ENCODE data around the gene KDELR3.

The KDELR3 gene

DNA sequence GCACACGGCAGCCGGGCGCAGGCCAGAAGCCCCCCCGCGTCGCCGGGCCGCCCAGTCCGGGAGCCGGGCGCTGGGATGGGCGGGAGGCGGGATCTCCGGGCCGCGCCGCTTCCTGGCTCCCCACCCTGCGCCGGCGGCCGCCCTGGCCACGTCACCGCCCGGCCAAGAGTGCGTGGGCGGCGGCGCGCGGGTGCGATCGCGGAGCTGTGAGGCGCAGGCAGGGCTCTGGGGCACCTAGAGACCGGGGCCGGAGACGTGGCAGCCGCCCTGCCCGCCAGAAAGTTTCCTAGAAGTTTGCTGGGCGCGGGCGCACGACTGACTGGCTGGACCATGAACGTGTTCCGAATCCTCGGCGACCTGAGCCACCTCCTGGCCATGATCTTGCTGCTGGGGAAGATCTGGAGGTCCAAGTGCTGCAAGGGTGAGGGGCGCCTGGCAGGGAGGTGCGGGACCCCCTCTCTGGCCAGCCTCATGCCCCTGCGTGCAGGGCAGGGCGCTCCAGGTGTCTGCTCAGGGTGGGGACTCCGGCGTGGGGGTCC is at the start of gene KDELR3:
KDELR3 (plus strand) TSS at position 193 of the 539 bp plus-strand sequence; CDS start at position 331, 138 bp downstream.
- in situ Hi-C loops (cut with MboI; ENCODE audit: low sequenced_read_pairs): no loop called here

DNA sequence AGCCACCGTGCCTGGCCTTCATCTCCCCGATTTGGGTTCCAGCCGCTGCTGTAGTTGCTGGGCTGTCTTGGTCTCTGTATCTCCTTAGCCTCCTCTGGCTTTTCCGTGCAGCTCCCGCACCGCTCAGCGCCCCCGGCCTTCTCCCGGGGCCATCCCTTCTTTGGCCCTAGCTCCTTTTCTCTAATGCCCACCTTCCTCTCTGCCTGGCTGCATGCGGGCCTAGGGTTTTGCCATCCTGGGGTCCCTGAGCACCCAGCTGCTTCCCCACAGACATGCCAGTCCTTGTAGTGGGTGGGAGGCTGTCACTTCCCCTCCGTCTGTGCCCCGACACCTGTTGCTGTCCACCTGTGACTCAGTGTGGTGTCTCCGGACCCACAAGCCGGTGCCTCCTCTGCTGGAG is 49.3 kb upstream of the KDELR3 start:
- in situ Hi-C loops (cut with MboI; ENCODE audit: low sequenced_read_pairs): no loop called here

DNA sequence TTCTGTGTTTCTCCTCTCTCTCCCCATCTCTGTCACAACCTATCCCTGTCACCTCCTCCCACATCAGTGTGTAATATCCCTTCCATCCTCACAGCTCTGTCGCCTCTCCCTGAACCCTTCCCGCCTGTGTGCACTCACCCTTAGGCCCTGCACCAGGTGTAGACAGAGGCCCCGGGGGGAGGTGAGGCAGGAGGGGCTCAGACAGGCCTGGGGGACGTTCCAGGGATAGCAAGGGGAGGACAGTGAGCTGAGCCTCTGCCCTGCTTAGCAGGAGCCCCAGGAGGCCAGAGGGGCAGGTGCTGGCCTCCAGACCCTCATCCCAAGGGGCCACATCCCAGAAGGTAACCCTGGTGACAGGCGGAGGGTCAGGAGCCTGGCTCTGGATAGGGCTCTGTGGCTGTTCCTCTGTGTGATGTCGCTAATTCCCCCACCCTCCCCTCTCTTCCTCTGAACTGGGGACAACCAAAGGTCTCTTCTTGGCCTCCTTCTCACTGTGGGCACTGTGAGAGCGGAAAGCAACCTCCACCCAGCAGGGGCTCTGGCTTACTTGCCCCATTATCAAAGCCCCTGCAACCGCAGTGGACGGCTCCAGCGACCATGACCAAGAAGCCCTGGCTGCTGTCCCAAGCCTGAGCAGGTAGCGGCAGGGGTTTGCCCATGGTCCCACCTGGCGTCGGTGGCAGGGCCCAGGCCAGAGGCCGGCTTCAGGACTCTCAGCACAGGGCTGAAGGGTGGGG is 48.6 kb upstream of the KDELR3 start:
- in situ Hi-C loops (cut with MboI; ENCODE audit: low sequenced_read_pairs): no loop called here

DNA sequence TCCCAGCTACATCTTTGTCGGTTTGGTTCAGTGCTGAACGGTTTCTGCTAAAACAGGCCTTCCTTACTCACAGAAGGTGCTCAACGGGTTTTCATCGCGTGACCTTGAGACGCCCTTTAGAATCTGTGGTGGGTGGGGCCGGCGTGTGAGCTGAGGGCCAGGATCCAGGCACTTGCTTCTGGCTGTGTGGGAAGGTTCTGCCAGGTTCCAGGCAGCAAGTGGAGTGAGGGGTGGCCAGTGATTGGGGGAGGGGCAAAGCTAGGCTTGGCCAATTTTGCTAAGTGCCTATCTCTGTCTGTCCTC is 48.1 kb upstream of the KDELR3 start:
- in situ Hi-C loops (cut with MboI; ENCODE audit: low sequenced_read_pairs): no loop called here

DNA sequence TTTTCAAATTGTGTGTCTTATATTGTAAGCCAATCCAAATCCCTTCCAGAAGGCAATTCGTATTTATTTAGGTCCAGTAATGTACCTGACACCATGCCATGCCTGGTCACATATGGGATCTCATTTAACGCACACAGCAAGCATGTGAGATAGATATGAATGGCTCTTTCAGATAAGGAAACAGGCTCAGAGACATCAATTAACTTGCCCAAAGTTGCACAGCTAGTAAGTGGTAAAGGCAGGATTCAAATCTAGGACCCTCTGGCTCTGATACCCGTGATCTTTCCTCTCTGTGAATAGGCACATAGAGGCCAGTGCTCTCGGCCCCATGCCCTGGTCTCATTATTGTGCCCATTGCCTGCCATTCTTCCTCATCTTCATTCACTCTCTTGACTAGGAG is 47.2 kb upstream of the KDELR3 start:
- in situ Hi-C loops (cut with MboI; ENCODE audit: low sequenced_read_pairs): no loop called here

DNA sequence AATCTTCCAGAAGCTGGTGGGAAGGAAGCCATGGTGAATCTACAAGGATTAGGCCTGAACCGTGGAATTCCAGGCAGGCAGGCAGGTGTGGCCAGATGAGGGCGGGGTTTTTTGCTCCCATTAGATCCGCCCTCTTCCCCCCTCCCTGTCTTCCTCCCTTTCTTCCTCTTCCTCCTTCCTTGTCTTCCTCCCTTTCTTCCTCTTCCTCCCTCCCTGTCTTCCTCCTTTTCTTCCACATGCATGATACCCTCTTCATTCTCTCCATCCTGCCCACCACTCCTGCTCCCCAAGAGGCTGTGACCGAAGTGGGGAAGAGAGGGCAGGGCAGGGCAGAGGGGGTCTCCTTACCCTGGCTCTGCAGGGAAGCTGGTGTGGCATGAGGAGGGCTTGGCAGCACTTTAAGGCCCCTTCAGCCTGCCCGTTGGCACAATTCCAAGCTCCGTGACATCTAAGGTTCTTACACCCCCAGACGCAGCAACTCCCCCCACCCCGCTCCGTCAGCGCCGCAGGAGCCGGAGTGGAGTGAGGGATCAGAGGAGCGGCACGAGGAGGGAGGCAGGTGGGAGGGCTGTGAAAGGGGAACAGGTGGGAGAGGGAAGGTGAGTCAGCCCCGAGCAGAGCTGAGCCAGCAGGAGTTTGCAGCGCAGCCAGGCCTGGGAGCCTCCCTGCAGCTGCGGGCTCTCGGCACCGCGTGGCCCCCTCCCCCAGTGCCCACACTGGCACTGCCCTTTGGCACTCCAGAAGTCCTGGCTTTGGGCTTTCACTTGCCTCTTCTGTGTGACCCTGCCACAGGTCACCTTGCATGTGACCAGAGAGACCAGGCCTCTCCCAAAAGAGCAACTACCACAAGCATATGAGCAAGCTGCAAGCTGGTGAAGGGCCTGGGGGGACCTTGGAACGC is 45.0 kb upstream of the KDELR3 start:
- in situ Hi-C loops (cut with MboI; ENCODE audit: low sequenced_read_pairs): no loop called here

DNA sequence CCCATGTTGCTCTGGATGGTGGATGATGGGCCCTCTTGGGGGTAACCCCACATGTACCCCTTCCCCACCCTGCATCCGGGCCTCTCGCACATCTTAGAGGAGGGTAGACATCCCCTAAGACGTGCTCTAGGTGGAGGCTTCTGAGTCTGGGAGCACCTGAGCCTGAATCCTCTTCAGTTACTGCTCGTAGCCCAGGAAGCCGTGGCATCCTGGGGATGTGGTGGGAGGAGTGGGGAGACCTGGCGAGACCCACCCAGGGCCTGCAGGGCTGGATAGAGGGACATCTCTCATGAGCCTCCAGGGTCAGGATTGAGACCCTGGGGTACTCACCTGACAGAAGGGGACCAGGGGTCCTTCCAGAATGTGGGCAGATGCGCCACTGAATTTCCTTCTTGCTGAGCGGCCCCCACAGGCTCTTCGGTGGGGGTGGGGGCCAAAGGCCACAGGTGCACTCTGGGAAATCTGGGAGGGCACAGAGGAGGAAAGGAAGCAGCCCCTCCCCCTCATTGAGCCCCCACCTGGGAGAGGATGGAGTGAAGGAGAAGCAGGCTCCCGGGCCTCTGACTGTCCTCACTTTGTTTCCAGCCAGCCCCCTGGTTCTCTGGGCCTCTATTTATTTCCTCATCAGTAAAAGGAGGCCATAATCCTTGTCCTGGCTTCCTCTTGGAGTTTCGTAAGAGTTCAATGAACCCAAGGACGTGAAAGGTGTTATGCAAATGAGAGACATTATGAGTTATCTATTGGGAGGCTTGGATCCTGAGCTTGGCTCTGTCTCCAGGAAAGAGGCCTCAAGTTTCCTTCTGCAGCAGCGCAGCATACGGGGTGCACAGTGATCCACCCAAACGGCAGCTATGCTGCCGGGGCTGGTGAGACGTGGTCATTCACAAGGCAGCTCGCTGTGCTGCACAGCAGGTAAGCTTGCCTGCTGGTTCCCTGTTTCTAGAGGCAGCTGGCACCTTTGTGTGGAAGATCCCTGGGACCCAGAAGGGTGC is 44.1 kb upstream of the KDELR3 start:
- in situ Hi-C loops (cut with MboI; ENCODE audit: low sequenced_read_pairs): no loop called here

DNA sequence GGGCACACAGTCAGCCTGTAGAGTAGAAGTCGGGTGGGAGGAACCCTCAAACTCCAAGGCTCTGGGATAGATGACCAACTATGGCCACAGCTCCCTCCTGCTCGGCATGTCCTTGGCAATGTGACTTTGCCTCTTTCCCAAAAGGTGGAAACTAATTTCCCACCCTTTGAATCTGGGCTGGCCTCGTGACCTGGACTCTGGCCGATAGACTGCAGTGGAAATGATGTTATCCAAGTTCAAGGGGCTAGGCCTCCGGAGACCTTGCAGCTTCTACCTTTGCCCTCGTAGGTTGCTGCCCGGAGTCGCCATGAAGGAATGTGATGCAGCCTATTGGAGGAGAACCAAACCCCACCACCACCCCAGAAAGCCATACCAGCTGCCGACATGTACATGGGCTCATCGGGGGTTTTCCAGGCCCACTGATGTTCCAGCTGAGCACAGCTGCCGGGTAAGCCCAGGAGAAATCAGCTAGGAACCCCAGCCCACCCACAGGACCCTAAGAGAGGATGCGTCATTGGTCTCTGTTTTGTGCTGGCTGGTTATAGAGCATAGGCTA is 43.3 kb upstream of the KDELR3 start:
- in situ Hi-C loops (cut with MboI; ENCODE audit: low sequenced_read_pairs): no loop called here

DNA sequence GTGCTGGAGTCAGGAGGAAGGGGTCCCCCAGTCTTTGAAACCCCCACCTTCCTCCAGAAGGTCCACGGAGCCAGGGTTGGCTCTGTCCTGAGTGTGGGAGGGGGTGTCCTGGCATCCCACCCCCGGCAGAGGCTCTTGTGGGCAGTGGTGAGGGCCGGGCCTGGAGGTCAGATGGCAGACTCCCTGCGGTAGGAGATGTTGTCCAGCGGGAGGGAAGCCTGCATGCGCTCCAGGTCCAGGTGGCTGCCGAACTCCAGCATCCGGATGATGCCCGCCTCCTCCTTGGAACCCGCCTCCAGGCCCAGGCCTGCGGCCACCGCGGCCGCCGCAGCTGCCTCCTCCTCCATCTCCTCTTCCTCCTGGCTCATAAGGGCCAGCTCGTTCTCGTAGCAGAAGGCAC is 41.3 kb upstream of the KDELR3 start:
- in situ Hi-C loops (cut with MboI; ENCODE audit: low sequenced_read_pairs): no loop called here

DNA sequence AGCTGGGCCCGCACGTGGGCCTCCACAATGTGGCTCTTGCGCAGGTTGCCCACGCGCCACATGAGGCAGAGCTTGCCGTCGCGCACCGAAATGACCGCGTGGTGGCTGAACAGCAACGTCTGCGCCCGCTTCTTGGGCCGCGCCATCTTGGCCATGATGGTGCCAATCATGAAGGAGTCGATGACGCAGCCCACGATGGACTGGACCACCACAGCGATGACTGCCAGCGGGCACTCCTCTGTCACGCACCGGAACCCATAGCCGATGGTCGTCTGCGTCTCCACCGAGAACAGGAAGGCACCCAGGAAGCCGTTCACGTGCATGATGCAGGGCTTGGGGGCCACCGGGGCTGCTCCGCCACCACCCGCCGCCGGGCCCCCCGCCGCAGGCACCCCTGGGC is 40.4 kb upstream of the KDELR3 start:
- in situ Hi-C loops (cut with MboI; ENCODE audit: low sequenced_read_pairs): no loop called here

DNA sequence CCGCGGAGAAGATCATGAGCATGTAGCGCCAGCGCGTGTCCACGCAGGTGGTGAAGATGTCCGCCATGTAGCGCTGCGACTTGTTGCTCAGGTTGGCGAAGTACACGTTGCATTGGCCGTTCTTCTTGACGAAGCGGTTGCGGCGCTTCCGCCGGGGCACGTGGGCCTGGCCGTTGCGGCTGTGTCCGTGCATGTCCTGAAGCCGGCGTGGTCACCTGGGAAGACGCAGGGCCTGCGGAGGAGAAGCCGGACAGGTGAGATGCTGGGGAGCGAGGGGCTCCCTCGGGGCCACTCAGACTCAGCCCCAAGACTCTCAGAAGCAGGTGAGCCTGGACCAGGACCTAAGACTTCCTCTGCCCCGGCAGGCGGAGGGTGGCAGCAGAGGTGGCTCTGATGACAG is 40.0 kb upstream of the KDELR3 start:
- in situ Hi-C loops (cut with MboI; ENCODE audit: low sequenced_read_pairs): no loop called here

DNA sequence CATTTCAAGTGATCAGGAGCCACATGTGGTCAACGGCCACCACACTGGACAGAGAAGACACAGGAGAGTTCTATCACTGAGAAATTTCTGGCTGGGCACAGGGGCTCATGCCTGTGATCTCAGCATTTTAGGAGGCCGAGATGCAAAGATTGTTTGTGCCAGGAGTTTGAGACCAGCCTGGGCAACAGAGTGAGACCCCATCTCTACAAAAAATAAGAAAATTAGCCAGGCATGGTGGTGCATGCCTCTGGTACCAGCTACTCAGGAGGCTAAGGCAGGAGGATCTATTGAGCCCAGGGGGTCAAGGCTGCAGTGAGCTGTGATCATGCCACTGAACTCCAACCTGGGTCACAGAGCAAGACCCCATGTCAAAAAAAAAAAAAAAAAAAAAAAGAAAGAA is 39.2 kb upstream of the KDELR3 start:
- in situ Hi-C loops (cut with MboI; ENCODE audit: low sequenced_read_pairs): no loop called here

DNA sequence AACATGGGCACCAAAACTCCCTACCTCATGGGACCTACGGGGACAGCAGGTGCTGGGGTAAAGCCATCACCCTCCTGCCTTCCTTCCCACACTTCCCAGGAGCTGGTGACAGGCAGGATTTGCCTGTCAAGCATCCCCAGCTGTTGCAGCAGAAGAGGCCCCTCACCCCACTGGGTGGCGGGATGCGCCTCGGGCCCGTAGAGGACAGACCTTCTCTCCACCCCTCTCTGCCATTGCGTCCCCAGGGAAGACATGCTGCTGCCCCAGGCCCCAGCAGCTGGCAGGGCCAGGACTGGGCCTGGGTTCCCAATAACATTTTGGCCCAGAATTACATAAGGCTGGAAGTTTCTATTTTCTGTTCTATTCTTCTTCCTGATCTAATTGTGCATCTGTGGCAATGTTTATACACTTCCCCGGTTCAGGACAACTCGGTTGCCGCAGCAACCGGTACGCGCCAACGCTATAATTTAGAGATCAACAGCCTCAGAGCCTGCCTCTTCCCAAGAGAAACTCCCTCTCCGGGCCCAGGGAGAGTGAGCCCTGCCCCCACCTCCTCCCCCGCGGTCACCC is 38.3 kb upstream of the KDELR3 start:
- in situ Hi-C loops (cut with MboI; ENCODE audit: low sequenced_read_pairs): no loop called here

DNA sequence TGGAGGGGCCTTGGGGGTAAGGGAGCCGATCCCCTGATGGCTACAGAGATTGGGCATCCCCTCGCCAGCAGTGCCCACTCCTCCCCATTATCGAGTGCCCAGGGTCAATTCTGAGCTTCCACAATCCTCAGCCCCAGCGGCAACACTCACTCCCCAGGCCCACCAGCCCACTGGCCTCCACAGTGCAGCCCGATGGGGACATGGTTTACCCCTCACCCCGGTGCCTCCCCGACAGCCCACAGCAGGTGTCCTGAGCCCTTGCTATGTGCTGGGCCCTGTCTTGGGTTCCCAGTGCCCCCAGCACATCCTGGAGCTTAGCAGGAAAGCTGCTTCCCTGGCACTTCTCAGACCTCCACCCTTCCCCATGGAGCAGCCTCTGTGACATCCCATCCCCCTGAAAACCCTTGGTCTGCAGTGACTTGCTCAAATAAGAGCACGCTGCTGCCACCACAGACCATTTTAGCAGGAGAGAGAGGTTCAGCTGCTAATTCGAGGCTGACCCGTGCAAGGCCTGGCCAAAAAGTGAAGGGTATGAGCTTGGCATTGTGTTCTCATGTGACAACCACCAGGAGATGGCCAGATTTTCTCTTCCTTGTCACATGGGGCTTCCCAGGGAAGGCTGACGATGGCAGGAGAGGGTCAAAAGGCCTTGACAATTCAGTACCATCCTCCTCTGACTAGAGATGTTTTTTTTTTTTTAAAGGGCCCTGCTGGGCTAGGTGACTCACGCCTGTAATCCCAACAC is 36.5 kb upstream of the KDELR3 start:
- in situ Hi-C loops (cut with MboI; ENCODE audit: low sequenced_read_pairs): no loop called here

DNA sequence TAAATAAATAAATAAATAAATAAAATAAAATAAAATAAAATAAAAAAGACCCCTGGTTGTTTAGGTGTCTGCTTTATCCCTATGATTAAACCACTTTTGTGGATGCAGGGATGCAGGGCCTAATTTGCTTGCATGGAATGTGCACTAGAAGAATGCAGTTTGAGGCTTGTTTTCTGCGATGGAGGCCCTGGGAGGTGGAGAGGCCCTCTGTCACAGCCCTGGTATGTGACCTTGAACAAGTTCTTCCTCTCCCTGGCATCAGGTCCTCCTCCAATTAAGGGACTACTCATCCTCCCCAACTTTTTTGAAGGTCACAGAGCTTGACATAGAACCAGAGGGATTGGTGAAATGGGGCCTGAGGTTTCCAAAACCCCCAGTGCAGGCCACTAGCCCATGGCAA is 35.6 kb upstream of the KDELR3 start:
- in situ Hi-C loops (cut with MboI; ENCODE audit: low sequenced_read_pairs): no loop called here

DNA sequence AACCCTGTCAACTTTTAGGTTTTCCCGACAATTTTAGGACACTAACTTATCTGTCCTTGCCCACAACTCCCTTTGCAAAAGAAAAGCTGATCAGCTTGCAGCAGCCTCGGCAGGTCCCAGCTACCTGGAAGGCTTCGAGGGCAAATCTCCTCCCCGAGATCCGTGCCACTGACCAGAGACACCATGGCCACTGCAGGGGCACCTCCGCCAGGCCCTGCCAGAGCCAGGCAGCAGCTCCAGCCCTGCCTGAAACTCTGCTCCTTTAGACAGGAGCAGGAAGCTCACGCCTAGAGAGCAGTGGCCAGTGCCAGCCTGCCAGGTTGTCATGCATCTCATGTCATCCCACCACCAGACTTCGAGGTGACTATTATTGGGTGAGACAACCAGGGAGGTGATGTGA is 34.0 kb upstream of the KDELR3 start:
- in situ Hi-C loops (cut with MboI; ENCODE audit: low sequenced_read_pairs): no loop called here

DNA sequence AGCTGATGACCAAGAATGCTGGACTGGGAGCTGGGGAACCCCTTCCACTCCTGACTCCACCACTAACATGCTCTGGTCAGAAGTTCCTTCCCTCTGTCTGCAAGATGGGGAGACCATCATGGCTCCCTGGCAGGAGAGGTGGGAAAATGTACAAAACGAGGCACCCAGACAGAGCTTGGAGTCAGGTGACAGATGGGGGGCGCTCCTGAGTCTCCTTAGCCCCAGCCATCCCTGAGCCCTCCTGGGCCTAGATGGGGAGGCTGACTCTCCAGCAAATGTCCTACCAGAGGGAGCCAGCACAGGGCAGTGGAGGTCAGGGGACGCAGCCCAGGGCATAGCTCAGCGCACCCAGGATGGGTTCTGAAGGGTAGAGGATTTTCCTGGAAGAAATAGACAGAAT is 32.9 kb upstream of the KDELR3 start:
- in situ Hi-C loops (cut with MboI; ENCODE audit: low sequenced_read_pairs): no loop called here

DNA sequence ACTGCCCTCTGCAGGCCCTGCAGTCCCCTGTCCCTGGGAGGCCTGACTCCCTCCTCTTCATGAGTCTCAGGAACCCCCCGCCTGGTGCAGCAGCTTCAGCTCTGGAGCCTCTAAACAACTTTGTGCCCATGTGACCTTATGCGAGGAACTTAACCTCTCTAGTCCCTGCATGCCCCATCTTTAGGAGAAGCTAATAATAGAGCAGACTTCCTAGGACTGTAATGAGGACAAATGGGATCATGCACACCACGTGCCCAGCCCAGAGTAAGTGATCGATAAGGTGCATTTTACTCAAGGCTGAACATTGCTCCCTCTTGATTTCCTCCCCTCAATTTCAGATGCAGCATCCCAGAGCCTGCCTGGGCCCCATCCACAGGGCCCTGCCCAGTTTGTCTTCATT is 31.9 kb upstream of the KDELR3 start:
- in situ Hi-C loops (cut with MboI; ENCODE audit: low sequenced_read_pairs): no loop called here

DNA sequence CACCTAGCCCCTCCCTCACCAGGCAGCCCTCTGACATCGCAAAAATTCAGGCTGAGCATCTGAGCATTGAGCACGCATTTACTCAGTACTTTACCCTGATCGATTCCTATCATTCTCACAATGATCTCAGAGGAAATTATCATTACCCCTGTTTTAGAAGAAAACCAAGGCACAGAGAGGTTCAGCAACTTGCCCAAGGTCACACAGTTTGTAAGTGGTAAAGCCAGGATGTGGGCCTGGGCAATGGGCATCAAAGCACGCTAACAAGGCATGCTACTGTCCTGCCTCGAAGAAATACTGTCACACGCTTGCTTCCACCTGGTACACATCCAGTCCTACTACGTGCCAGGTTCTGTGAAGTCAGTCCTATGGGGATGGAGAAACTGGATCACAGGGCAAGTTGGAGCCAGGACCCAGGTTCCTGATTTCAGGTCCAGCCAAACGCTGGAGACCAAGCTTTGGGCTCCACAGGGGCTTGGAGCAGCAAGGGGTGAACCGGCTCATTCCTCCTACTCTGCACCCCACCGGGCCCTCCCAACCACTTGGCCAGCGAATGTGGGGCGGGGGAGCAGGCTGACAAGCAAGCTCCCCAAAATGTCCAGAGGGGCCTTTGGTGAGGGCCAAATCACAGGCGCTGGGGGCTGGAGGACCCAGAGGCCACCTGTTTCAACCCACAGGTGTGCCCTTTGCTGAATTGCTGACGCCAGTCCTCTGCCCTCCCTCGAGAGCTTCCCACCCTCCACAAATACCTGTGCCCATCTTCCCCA is 31.1 kb upstream of the KDELR3 start:
- in situ Hi-C loops (cut with MboI; ENCODE audit: low sequenced_read_pairs): no loop called here
